ENCODE data around the gene LYPD1. TPM values are rescaled to one million over a fixed set of nuclear protein-coding genes. Genes with fewer than 3 reads are reported as not detected.

The LYPD1 gene
- total and polyA plus RNA-seq, 9 of the 15 experiments (the other 6 are each of a cell fraction or from before 2014, with no cell fraction given) = not detected

DNA sequence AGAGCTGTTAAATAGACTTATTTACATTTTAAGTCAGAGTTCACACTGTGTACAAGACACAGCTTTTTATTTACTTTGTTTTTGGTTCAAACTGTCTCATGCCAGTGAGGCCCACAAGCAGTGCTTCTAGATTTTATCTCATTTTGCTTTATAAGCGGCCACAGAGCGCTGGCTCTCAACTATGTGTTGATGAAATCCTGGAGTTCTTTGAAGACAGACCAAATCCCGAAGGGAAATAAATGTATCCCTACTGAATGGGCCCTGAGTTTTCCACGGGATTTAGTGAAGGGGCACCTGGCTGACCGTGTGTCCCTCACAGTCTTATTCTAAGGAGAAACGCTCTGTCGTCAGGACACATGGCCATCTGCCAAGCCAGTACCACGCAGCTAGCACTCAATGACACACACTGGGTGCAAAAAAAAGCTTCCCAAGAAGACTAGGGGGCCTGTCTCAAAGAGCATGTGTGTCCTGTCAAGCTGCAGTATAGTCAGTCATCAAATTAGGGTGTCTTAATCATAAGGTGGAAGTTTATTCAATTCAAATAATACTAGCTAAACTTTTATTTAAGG is 23.4 kb downstream of the LYPD1 start:
- no peak for TF ChIP-seq JUND (IDR thresholded peaks at IDR 0.05; ENCODE audit: borderline replicate concordance, low read depth, low read length)
- no peak for TF ChIP-seq JUND (tag; IDR thresholded peaks at IDR 0.05; ENCODE audit: borderline replicate concordance, low read depth, low read length)
- TF ChIP-seq GATA2 (CRISPR knock-in tag; IDR thresholded peaks at IDR 0.05) = no peak
- TF ChIP-seq SRSF7 (optimal IDR thresholded peaks at IDR 0.05; ENCODE audit: low read depth, low read length) = no peak
- TF ChIP-seq ZNF551 (CRISPR knock-in tag; IDR thresholded peaks at IDR 0.05) = no peak
- no peak for TF ChIP-seq STAG1 (CRISPR knock-in tag; IDR thresholded peaks at IDR 0.05; ENCODE audit: borderline replicate concordance)
- TF ChIP-seq LEF1 (IDR thresholded peaks at IDR 0.05) = no peak
- TF ChIP-seq ZNF175 (CRISPR knock-in tag; IDR thresholded peaks at IDR 0.05; ENCODE audit: low read depth) = no peak
- TF ChIP-seq, protein P1, sequence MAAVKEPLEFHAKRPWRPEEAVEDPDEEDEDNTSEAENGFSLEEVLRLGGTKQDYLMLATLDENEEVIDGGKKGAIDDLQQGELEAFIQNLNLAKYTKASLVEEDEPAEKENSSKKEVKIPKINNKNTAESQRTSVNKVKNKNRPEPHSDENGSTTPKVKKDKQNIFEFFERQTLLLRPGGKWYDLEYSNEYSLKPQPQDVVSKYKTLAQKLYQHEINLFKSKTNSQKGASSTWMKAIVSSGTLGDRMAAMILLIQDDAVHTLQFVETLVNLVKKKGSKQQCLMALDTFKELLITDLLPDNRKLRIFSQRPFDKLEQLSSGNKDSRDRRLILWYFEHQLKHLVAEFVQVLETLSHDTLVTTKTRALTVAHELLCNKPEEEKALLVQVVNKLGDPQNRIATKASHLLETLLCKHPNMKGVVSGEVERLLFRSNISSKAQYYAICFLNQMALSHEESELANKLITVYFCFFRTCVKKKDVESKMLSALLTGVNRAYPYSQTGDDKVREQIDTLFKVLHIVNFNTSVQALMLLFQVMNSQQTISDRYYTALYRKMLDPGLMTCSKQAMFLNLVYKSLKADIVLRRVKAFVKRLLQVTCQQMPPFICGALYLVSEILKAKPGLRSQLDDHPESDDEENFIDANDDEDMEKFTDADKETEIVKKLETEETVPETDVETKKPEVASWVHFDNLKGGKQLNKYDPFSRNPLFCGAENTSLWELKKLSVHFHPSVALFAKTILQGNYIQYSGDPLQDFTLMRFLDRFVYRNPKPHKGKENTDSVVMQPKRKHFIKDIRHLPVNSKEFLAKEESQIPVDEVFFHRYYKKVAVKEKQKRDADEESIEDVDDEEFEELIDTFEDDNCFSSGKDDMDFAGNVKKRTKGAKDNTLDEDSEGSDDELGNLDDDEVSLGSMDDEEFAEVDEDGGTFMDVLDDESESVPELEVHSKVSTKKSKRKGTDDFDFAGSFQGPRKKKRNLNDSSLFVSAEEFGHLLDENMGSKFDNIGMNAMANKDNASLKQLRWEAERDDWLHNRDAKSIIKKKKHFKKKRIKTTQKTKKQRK (IDR thresholded peaks at IDR 0.05; ENCODE audit: borderline replicate concordance, low read depth, low read length) = no peak
- TF ChIP-seq ZNF584 (CRISPR knock-in tag; IDR thresholded peaks at IDR 0.05; ENCODE audit: low read depth) = no peak
- TF ChIP-seq, protein P2, sequence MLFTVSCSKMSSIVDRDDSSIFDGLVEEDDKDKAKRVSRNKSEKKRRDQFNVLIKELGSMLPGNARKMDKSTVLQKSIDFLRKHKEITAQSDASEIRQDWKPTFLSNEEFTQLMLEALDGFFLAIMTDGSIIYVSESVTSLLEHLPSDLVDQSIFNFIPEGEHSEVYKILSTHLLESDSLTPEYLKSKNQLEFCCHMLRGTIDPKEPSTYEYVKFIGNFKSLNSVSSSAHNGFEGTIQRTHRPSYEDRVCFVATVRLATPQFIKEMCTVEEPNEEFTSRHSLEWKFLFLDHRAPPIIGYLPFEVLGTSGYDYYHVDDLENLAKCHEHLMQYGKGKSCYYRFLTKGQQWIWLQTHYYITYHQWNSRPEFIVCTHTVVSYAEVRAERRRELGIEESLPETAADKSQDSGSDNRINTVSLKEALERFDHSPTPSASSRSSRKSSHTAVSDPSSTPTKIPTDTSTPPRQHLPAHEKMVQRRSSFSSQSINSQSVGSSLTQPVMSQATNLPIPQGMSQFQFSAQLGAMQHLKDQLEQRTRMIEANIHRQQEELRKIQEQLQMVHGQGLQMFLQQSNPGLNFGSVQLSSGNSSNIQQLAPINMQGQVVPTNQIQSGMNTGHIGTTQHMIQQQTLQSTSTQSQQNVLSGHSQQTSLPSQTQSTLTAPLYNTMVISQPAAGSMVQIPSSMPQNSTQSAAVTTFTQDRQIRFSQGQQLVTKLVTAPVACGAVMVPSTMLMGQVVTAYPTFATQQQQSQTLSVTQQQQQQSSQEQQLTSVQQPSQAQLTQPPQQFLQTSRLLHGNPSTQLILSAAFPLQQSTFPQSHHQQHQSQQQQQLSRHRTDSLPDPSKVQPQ (CRISPR knock-in tag; IDR thresholded peaks at IDR 0.05; ENCODE audit: borderline replicate concordance) = no peak
- TF ChIP-seq HDAC1 (IDR thresholded peaks at IDR 0.05) = no peak
- no peak for TF ChIP-seq SMAD4 (CRISPR knock-in tag; conservative IDR thresholded peaks at IDR 0.05)
- no peak for TF ChIP-seq RCOR1 (IDR thresholded peaks at IDR 0.05; ENCODE audit: borderline replicate concordance in 1 of 2, low read depth in 2 of 2, low read length in 2 of 2)
- Histone ChIP-seq H3K4me3 (no peak overlapping the region), H3K36me3 (ENCODE audit: control insufficient read depth, insufficient read depth, low read length) (no peaks in the 10 kb centered on the region), H2AFZ (ENCODE audit: low read depth, low read length) (no peak overlapping the region), H4K20me1 (replicated peaks; ENCODE audit: control insufficient read depth, insufficient read depth, low read length) (no peaks in the 10 kb centered on the region), H3K9ac (ENCODE audit: insufficient read depth in 1 of 2, low read depth in 2 of 2, low read length in 2 of 2) (no peak overlapping the region), H3K27me3 (ENCODE audit: control insufficient read depth in 2 of 2, insufficient read depth in 2 of 2, low read length in 2 of 2) (peaks cover 0 to 16% of the 10 kb centered on the region in 2 experiments; a peak in 2 of 5 replicates), H3K27ac (ENCODE audit: extremely low read depth, low read depth, low read length) (no peak overlapping the region), H3K9me3 (replicated peaks; ENCODE audit: control insufficient read depth, insufficient read depth, low read depth, low read length) (no peaks in the 10 kb centered on the region), H3K4me2 (ENCODE audit: insufficient read depth, low read length) (no peak overlapping the region), H3K79me2 (ENCODE audit: control insufficient read depth, insufficient read depth, low read length) (no peaks in the 10 kb centered on the region), H3K4me1 (replicated peaks in 1 of 2; ENCODE audit: control insufficient read depth in 2 of 2, insufficient read depth in 2 of 2, low read length in 2 of 2) (peaks cover 0 to 4% of the 10 kb centered on the region in 2 experiments; a peak in 1 of 5 replicates), H3K9me1 (ENCODE audit: control insufficient read depth, insufficient read depth, low read length) (no peaks in the 10 kb centered on the region)
- no peak for FAIRE-seq
- POLR2A ChIA-PET = interaction anchor here (0.6 kb wide), 2 partner anchors 85 to 164 kb away, joined by 3 read pairs; no protein-coding TSS in a partner anchor
- 1% methylated on average over 8 of the region's 8 CpGs for WGBS (ENCODE audit: insufficient coverage, low coverage, missing lambda C conversion rate)
- in situ Hi-C loops (cut with MboI) = no loop called here
- no TSS peak for BruUV-seq (replicated peaks)
- intact Hi-C loops (cut with micrococcal nuclease) = no loop called here
- CTCF ChIA-PET (ENCODE audit: low intra/inter-chr PET ratio) = no interaction called here
- no peak for ATAC-seq
- no peak for DNase-seq (ENCODE audit: extremely low read depth in 1 of 4, low spot score in 3 of 4)
